PC-9 (cell line): ENCODE data around the gene TRPM6.

Experiments used
- CTCF ChIP-seq: fragments of 200-600 bp; sonication (generic); conservative IDR thresholded peaks from 2 replicates; pipeline ENCODE4 v1.6.1; 2017; ENCODE audit warnings: mixed run types, antibody characterized with exemption, mild to moderate bottlenecking, moderate library complexity
- EZH2 ChIP-seq: fragments of 200-600 bp; sonication (generic); IDR thresholded peaks from 2 replicates; pipeline ENCODE4 v1.8.0; 2017; ENCODE audit warnings: antibody characterized with exemption, low read depth

GRCh38 chr9:74783408-74783807 is 104.3 kb downstream of the TRPM6 start:
- TF ChIP-seq CTCF (no peak), EZH2 (no peak)
